ENCODE results near the gene STK17B.
A peak's percentile ranks its signal among the peaks of the same experiment; 100 is the strongest.
"Not testable (repeated sequence)": the region's sequence is repeated elsewhere in the genome, so short reads cannot be mapped to it uniquely, and the experiment has no call there.

STK17B gene

DNA sequence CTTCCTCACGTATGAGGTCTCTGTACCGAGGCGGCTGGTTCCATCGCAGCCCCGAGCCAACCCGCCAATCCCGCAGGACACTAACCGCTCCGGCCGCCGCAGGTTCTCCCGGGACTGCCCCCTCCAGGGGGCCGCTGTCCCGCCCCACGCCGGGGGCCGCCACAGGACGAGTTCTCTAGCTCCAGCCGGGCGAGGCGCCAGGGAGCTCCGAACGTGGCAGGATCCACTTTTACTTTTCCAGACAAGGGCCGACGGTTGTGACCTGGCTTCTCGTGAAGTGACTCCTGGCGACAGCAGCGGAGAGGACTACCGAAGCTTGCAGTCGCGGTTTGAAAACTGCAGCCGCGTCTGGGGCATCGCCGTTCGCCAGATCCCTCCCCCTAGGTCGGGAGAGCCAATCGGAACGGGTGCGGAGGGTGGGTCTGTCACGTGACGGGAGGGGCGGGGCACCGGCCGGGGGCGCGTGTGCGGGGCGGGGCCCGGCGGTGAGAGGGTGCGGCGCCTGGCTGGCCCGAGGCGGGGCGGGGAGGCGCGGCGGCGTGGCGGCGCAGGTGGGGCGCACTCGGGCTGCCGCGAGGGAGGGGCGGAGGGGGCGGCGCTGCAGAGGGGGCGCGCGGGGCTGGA is at the start of gene STK17B:
TSS of gene STK17B (minus strand) at position 331 of the 624 bp plus-strand sequence. CDS start 8,195 bp downstream, outside the sequence.
- DNase-seq, result no peak

DNA sequence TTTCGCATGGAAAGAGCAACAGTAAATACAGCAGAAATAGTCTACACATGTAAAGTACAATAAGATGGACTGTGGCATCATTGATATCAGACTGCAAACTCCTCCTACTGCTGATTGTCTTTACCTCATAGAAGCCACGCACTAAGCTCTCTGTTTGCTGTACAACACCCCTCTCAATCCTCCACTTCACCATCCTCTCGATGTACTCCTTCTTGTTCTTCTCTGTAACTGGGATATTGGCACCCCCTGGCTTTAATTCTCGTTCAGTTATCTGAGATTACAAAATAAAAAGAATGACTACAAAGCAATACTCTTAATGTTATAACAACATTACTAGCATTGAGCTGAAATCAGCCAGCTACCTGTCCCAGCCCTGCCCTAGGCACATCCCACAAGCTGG is 49.3 kb upstream of the STK17B start:
- DNase-seq, result no peak

GRCh38 chr2:196219671-196220070 is 48.3 kb upstream of the STK17B start:
- peak; percentile 38 for DNase-seq

DNA sequence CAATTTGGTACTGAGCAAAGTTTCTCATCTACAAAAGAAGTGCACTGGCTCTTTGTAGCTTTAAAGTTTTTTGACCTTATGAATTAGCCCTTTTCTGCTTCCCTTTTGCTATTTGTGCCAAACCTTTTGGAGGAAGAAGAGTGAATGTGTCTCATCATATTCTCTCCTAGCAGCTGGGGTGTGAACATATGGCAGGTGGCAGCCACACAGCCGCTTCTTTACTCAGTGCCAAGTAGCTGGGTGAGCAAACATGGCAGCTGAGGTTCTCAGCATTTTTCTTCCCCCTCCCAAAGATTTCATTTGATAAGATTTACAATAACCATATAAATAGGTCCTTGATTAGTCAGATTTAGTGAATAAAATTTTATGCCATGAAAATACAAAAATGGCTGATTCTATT is 46.7 kb upstream of the STK17B start:
- DNase-seq, result no peak

DNA sequence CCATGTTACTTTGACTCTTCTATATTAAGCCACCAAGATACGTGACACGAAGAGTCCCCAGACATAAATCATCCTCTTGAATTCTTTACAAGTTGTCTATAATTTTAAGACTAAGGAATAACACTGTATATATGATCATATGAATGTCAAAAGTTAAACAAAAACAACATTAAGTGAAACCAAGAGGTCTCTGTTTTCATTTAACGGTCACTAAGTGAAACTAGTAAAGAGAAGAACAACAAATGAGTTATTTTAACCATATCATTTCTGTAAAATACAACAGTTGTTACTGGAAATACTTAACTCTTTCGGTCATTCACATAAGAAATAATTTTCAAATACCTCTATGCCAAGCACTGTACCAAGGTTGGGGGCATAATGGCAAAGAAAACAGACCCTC is 45.7 kb upstream of the STK17B start:
- DNase-seq, result no peak

DNA sequence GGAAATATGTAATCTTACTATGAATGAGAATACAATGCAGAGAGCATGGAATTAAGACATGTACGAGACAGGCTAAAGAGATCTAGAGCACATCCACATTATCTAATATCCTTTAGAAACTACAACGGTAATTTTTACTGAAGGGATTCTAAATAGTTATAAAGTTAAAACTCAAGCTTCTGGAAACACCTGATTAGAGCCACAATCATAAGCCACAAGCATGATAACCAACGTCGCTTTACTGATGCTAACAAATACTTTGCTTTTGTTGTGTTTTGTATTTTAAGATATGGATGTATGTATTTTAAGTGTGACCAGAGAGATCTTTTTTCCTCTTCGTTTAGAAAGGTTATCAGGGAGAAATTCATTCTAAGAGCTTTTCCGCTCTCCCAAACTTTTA is 44.0 kb upstream of the STK17B start:
- DNase-seq, result no peak

DNA sequence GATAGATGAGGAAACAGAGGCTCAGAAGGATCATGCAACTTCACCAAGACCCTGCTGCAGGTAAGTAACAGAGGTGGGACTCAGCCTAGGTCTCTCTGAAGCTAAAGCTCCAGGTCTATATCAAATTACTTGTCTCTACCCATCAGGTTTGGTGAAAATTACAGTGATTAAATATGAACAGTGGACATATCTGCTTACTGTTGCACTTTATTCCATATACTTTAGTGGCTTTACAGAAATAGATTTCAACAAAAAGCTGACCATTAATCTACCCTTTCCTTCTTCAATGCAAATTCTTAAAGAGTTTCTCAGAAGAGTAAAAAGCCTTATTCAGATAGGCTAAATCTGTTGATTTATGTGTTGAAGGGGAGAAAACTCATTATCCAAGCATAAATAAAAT is 42.8 kb upstream of the STK17B start:
- no peak for DNase-seq

GRCh38 chr2:196213252-196213980 is 42.0 kb upstream of the STK17B start:
- no peak for DNase-seq

- DNase-seq, result no peak
Observed at GRCh38 chr2:196208915-196209314, 37.5 kb upstream of the STK17B start.

- DNase-seq, result no peak
Observed at GRCh38 chr2:196206804-196207203, 35.4 kb upstream of the STK17B start.

DNA sequence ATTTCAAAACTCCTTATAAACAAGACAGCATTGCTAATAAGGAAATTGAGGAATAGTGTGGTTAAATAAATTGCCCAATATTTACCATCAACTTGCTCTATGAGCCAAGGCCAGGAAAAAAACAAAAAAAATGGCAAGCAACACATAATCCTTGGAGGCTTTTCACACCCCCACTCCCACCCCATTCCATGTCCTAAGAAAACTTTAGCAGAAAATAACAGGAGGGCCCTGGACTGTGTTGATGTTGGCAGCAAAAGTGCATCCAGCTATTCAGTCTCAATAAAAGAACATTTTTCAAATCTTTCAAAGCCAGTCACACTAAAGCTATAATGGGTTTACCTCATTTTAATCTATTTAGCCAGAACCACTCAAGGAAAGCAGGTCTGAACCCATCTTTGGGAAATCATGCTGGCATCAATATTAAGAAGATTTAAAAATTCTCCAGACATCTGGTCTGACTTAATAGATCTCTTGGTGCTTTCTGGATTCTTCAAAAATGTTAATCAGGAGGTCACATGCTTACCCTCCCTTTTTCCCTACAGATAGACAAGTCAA is 34.6 kb upstream of the STK17B start:
- no peak for DNase-seq

- no peak for DNase-seq
Observed at GRCh38 chr2:196205011-196205766, 33.8 kb upstream of the STK17B start.

GRCh38 chr2:196201229-196202009 is 30.0 kb upstream of the STK17B start:
- no peak for DNase-seq

GRCh38 chr2:196200557-196200956 is 29.2 kb upstream of the STK17B start:
- no peak for DNase-seq

DNA sequence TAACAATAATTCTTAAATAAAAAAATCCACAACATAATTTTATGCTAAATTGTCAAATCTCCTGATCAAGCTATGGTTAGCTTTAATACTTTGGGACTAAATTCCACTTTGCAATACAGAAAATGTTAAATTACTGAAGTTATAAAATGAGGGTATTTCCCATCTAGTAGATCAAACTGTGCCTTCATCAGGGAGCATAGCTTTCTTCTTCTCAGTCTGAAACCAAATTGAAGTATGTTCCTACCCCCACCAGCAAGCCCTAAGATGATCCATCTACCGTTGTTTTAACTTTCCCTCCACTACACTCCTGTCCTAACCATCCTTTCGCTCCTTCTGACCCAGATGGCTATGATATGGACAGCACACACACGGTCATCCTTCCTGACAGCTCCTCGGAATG is 24.4 kb upstream of the STK17B start:
- no peak for DNase-seq

DNA sequence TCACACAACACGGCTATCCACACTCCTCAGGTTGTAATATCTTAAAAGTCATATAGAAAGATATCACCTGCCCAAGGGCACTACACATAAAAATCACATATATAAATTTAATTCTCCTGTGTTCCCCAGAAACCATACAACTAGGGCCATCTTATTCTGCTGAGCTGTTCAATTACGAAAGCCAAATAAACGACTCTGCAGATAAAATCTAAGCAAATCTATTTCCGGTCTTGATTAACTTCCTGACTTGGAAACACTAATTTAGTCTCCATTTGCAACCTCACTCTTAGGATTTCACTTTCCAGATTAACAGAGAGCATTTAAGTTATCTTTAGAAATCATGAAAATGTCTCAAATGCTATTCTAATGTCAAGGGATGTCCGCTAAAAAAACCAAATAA is 23.9 kb upstream of the STK17B start:
- no peak for DNase-seq

DNA sequence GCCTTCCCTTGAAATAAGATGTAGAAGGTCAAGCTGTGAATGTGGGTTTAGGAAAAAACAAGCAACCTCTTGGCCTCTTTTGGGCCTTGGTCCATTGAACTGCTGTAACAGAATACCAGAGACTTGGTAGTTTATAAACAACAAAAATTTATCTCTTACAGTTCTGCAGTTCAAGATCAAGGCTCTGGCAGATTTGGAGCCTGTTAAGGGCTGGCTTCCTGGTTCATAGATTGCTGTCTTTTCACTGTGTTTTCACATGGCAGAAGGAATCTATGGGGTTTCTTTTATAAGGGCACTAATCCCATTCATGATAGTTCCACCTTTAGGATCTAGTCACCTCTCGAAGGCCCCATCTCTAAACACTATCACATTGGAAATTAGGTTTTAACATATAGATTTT is 20.2 kb upstream of the STK17B start:
- DNase-seq, result no peak

DNA sequence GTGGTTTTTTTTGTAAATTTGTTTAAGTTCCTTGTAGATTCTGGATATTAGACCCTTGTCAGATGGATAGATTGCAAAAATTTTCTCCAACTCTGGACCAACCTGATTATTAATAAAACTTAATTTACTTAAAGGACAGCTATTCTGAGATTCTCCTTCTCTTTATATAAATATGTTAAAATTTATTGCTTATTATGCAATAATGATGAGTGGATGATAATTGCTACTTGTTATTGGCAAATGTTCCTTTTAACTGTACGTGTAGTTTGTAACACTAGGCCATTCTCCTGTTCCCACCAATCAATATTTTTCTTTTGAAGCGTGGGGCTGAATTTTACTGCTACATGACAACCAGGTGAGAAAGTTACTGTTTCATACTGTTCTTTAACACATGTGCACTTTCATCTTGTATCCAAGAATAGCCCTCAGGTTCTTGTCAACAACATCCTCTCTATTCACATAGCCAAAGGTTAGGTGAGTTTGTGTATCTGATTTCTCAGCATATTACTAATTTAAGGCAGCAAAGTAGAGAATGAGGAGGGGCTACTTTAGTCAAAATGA is 16.6 kb upstream of the STK17B start:
- no peak for DNase-seq

GRCh38 chr2:196187175-196187700 is 15.9 kb upstream of the STK17B start:
- not testable (repeated sequence) for DNase-seq

GRCh38 chr2:196186266-196186980 is 15.0 kb upstream of the STK17B start:
- DNase-seq, result no peak

- no peak for DNase-seq
Observed at GRCh38 chr2:196184921-196185320, 13.5 kb upstream of the STK17B start.

Measured in NCI-H1417 treated with DMSO at 0.1 percent for 48 hours (cell line).